GM06990 (cell line): ENCODE data around the gene THBS4.

ENCODE experiments used
- DNase-seq: peaks from one replicate; pipeline ENCODE4 v3.0.0-alpha.2; 2011; ENCODE audit not compliant: insufficient read length; ENCODE audit errors: extremely low read depth
- H3K27me3 ChIP-seq: replicated peaks from 2 replicates; pipeline ENCODE4 v1.6.0; 2011; ENCODE audit warnings: low read length; ENCODE audit not compliant: control insufficient read depth, insufficient read depth
- H3K36me3 ChIP-seq: 2 replicates; pipeline ENCODE4 v1.5.1; 2011; ENCODE audit warnings: low read length; ENCODE audit not compliant: control insufficient read depth, insufficient read depth
- H3K4me3 ChIP-seq: replicated peaks from 2 replicates; pipeline ENCODE4 v1.5.1; 2011; ENCODE audit warnings: low read depth, mild to moderate bottlenecking, control low read depth, low read length
- TF ChIP-seq, protein P1 (sequence below): IDR thresholded peaks from 2 replicates; pipeline ENCODE4 v1.5.1; 2011; ENCODE audit warnings: low read length, control low read depth, mild to moderate bottlenecking, inconsistent platforms; ENCODE audit not compliant: insufficient read depth, poor library complexity, severe bottlenecking

THBS4 gene

GRCh38 chr5:80026841-80027240 is 8.3 kb upstream of the THBS4 start:
- Histone ChIP-seq H3K4me3 (no peak overlapping the region), H3K27me3 (no peaks in the 10 kb centered on the region), H3K36me3 (no peaks in the 10 kb centered on the region)
- TF ChIP-seq, protein P1, sequence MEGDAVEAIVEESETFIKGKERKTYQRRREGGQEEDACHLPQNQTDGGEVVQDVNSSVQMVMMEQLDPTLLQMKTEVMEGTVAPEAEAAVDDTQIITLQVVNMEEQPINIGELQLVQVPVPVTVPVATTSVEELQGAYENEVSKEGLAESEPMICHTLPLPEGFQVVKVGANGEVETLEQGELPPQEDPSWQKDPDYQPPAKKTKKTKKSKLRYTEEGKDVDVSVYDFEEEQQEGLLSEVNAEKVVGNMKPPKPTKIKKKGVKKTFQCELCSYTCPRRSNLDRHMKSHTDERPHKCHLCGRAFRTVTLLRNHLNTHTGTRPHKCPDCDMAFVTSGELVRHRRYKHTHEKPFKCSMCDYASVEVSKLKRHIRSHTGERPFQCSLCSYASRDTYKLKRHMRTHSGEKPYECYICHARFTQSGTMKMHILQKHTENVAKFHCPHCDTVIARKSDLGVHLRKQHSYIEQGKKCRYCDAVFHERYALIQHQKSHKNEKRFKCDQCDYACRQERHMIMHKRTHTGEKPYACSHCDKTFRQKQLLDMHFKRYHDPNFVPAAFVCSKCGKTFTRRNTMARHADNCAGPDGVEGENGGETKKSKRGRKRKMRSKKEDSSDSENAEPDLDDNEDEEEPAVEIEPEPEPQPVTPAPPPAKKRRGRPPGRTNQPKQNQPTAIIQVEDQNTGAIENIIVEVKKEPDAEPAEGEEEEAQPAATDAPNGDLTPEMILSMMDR, result no peak
- DNase-seq, result no peak

GRCh38 chr5:80031109-80031508 is 4.0 kb upstream of the THBS4 start:
- Histone ChIP-seq H3K27me3 (0 out of 2 replicates have a peak, but pooled peaks cover 2% of the 10 kb centered on the region), H3K36me3 (no peaks in the 10 kb centered on the region), H3K4me3 (no peak overlapping the region)
- TF ChIP-seq, protein P1, result no peak
- no peak for DNase-seq

DNA sequence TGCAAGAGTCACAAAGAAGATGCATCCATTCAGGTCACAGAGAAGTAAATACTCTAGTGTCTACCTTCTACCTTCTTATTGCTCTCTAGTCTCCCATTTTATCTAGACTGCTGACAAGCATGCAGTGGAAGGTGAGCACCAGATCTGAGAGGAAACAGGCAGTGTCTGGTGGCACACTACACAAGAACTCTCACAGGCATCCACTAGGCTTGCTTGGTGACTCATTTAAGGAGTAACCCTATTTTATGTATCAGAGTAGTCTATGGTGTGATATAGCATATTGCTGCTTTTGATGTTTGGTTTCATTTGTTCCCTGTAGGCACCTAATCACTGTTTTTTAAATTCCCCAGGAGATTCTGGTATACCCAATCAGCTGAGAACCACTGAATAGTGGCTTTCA is 1.6 kb upstream of the THBS4 start:
- DNase-seq, result no peak
- TF ChIP-seq, protein P1, result no peak
- H3K27me3 ChIP-seq, result 0 out of 2 replicates have a peak, but pooled peaks cover 2% of the 10 kb centered on the region
- H3K36me3 ChIP-seq, result no peaks in the 10 kb centered on the region
- H3K4me3 ChIP-seq, result no peak overlapping the region

DNA sequence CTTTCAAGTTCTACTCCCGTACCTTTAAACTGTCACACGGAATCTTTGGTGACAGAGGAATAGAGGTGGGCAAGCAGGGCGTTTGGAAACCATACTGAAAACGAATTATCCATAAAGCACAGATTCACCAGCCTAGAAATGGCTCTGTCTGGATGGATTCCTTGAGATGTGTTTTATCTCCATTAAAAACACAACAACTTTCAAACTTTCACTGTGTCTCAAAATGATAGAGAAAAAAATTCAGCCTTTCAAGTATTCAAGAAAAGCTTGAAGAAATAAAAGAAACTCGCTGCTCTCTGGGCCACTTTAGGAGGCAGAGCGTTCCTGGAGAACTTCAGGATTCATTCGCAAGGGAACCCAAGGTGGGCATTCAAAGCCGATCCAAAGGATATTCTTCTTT is 589 bp upstream of the THBS4 start:
- no peak for DNase-seq
- Histone ChIP-seq H3K27me3 (0 out of 2 replicates have a peak, but pooled peaks cover 2% of the 10 kb centered on the region), H3K36me3 (no peaks in the 10 kb centered on the region), H3K4me3 (no peak overlapping the region)
- TF ChIP-seq, protein P1, result no peak

DNA sequence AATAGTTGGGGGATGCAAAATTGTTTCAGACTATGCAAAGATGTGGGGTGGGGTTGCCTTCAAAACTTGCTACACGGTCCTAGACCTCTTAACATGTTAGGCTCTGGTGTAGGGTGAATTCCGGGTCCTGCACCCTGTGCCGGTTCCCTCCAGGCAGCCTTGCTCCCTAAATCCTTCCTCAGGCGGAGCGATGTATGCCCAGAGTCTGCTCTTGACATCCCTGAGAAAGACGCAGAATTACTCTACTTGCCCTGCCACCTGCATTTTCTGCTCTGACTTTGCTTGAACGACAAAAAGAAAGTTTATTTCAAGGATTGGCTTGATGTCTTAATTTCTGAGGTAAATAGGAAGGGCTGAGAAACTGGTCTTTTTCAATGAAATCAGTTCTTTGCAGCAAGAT is 691 bp downstream of the THBS4 start:
- DNase-seq, result no peak
- TF ChIP-seq, protein P1, result no peak
- Histone ChIP-seq H3K27me3 (0 out of 2 replicates have a peak, but pooled peaks cover 2% of the 10 kb centered on the region), H3K4me3 (no peak overlapping the region), H3K36me3 (no peaks in the 10 kb centered on the region)

GRCh38 chr5:80036615-80037014 is 1.5 kb downstream of the THBS4 start:
- no peak for DNase-seq
- TF ChIP-seq, protein P1, result no peak
- no peak overlapping the region for H3K4me3 ChIP-seq
- no peaks in the 10 kb centered on the region for H3K36me3 ChIP-seq
- 0 out of 2 replicates have a peak, but pooled peaks cover 2% of the 10 kb centered on the region for H3K27me3 ChIP-seq
